Adipocyte (in vitro differentiated cells): ENCODE results near the gene MEIS2.

Source experiments
- DNase-seq: peaks from one replicate; pipeline ENCODE4 v3.0.0-alpha.2; 2015; ENCODE audit warnings: low read depth
- H3K27me3 ChIP-seq: replicated peaks from 2 replicates; pipeline ENCODE4 v1.7.0; 2013; ENCODE audit warnings: mild to moderate bottlenecking, low read length, moderate library complexity; ENCODE audit not compliant: control insufficient read depth, insufficient read depth
- H3K36me3 ChIP-seq: 2 replicates; pipeline ENCODE4 v1.7.0; 2013; ENCODE audit warnings: low read length, mild to moderate bottlenecking, moderate library complexity; ENCODE audit not compliant: control insufficient read depth, insufficient read depth, severe bottlenecking
- H3K4me1 ChIP-seq: 2 replicates; pipeline ENCODE4 v1.7.0; 2013; ENCODE audit warnings: mild to moderate bottlenecking, low read length, moderate library complexity; ENCODE audit not compliant: control insufficient read depth, insufficient read depth
- H3K4me3 ChIP-seq: 2 replicates; pipeline ENCODE4 v1.7.0; 2013; ENCODE audit warnings: mild to moderate bottlenecking, low read length, moderate library complexity
- H3K9ac ChIP-seq: 2 replicates; pipeline ENCODE4 v1.7.0; 2013; ENCODE audit warnings: mild to moderate bottlenecking, low read length, moderate library complexity
- H3K9me3 ChIP-seq: 2 replicates; pipeline ENCODE4 v1.7.0; 2013; ENCODE audit warnings: mild to moderate bottlenecking, low read length, moderate library complexity; ENCODE audit not compliant: control insufficient read depth

MEIS2 gene

DNA sequence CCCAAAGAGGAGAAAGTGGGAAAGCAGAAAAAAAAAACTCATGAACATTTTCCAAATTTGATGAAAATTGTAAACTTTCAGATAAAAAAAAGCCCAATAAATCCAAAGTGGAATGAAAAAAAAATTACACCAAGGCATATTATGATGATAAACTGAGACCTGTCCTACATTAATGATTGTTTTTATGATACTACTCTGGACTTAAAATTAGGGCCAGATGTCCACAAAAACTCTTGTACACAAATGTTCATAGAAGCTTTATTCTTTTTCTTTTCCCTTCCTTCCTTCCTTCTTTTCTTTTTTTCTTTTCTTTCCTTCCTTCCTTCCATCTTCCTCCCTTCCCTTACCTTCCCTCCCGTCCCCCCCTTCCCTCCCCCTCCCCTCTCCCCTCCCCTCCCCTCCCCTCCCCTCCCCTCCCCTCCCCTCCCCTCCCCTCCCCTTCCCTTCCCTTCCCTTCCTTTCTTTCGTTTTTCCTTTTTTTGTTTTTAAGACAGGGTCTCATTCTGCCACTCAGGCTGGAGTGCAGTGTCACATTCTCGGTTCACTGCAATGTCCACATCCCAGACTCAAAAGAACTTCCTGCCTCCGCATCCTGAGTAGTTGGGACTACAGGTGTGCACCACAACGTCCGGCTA, 243.9 kb downstream of the MEIS2 start:
- no peak overlapping the region for H3K4me3 ChIP-seq
- no peaks in the 10 kb centered on the region for H3K9me3 ChIP-seq
- no peak overlapping the region for H3K9ac ChIP-seq
- no peaks in the 10 kb centered on the region for H3K36me3 ChIP-seq
- H3K27me3 ChIP-seq, result no peaks in the 10 kb centered on the region
- no peaks in the 10 kb centered on the region for H3K4me1 ChIP-seq
- no peak for DNase-seq

- Histone ChIP-seq H3K9ac (no peak overlapping the region), H3K9me3 (no peaks in the 10 kb centered on the region), H3K27me3 (no peaks in the 10 kb centered on the region), H3K4me1 (no peaks in the 10 kb centered on the region), H3K4me3 (no peak overlapping the region), H3K36me3 (no peaks in the 10 kb centered on the region)
- DNase-seq, result no peak
These were observed 249.5 kb downstream of the MEIS2 start for GRCh38 chr15:36850864-36851263.

DNA sequence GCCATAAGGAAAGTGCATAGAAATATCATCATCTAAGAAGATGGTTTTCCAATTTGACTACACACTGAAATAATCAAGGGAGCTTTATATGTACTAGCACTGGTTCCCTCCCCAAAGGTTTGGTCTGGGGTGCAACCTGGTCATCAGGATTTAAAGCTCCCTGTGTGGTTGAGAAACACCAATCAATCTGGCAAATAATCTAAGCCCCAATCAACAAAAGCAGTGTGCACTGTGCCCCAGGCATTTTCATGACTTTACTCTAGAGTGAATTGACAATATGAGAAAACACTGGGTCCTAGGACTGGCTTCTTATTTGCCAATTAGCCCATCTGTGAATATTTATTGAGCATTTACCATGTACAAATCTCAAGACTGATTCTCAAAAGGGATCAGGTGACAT, 255.1 kb downstream of the MEIS2 start:
- DNase-seq, result no peak
- Histone ChIP-seq H3K4me3 (no peak overlapping the region), H3K9me3 (no peaks in the 10 kb centered on the region), H3K27me3 (no peaks in the 10 kb centered on the region), H3K4me1 (no peaks in the 10 kb centered on the region), H3K36me3 (no peaks in the 10 kb centered on the region), H3K9ac (no peak overlapping the region)

GRCh38 chr15:36844534-36844998, 255.8 kb downstream of the MEIS2 start:
- no peak overlapping the region for H3K9ac ChIP-seq
- no peaks in the 10 kb centered on the region for H3K27me3 ChIP-seq
- peak; percentile 44 for DNase-seq
- no peak overlapping the region for H3K4me3 ChIP-seq
- no peaks in the 10 kb centered on the region for H3K4me1 ChIP-seq
- no peaks in the 10 kb centered on the region for H3K36me3 ChIP-seq
- no peaks in the 10 kb centered on the region for H3K9me3 ChIP-seq

DNA sequence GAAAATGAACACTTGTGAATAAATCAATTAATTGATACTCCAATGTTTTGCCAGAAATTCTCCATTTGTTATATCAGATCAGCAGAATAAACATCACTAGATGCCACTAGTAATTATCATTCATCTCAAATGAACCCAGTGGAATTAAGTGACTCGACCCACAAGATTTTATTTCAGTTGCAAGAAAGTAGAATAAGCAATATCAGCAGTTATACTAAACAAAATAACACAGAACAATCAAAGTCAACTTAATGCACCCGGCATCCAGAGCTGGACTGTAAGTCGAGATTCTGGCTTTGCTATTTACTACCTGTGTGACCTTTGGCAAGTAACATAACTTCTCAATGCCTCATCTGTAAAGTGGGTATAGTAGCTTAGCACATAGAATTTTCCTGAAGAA, 256.5 kb downstream of the MEIS2 start:
- no peaks in the 10 kb centered on the region for H3K36me3 ChIP-seq
- H3K9me3 ChIP-seq, result no peaks in the 10 kb centered on the region
- H3K9ac ChIP-seq, result no peak overlapping the region
- no peaks in the 10 kb centered on the region for H3K27me3 ChIP-seq
- H3K4me1 ChIP-seq, result no peaks in the 10 kb centered on the region
- no peak for DNase-seq
- no peak overlapping the region for H3K4me3 ChIP-seq

DNA sequence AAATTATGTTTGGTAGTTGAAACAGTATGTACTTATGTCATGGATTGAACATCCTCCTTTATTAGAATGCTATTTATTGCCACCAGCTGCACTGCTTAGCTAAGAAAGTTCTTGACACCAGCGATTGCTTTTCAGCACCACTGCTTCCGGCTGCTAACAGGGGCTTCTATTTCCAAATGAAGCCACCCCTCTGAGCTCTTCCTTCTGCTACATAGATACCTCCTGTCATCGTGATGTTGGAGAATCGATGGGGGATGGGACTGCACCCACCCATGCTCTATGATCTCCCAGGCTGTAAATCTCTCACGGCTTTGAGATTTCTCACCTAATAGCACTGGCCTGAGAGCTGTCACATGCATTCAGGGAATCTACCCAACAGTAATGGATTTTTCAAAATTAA, 259.2 kb downstream of the MEIS2 start:
- Histone ChIP-seq H3K36me3 (no peaks in the 10 kb centered on the region), H3K27me3 (no peaks in the 10 kb centered on the region), H3K9ac (no peak overlapping the region), H3K4me3 (no peak overlapping the region), H3K4me1 (no peaks in the 10 kb centered on the region), H3K9me3 (no peaks in the 10 kb centered on the region)
- DNase-seq, result no peak
